ENCODE data around the gene CCDC170. TPM values are rescaled to one million over a fixed set of nuclear protein-coding genes. Genes with fewer than 3 reads are reported as not detected.

Gene CCDC170
- total and polyA plus RNA-seq, 5 donors = 0.66 to 1.4 (median 1.4) TPM

GRCh38 chr6:151656392-151656791 lies 162.6 kb downstream of the CCDC170 start:
- Histone ChIP-seq H3K27me3 (ENCODE audit: control insufficient read depth, insufficient read depth) (no peaks in the 10 kb centered on the region), H3K9me3 (ENCODE audit: control insufficient read depth, low read length) (no peaks in the 10 kb centered on the region), H3K4me1 (ENCODE audit: control insufficient read depth, insufficient read depth, low read length) (no peaks in the 10 kb centered on the region), H3K4me3 (ENCODE audit: low read length) (no peak overlapping the region), H3K27ac (ENCODE audit: low read length) (no peak overlapping the region)
- WGBS = 86% methylated on average over 4 of the region's 4 CpGs
- DNase-seq = no peak
- intact Hi-C loops (cut with DNase I) = no loop called here
- no peak for ATAC-seq

DNA sequence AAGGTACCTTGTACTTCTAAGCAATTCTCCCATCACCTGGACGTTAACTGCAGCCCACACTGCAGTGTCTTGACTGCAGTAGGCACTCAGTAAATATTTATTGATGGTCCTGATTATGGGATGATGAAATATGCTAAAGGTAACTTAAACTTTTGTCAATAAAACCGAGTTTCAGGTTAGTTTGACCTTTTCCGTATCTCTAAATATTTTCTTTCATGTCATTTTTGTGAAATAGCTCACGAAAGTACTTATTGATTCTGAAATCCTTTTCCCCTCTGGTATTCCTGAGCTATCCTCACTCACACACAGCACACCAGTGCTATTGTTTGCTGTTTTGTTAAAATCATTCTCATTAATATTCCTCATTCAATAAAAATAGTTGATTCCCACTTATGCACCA lies 164.3 kb downstream of the CCDC170 start:
- WGBS = 63% methylated on average over 4 of the region's 4 CpGs

GRCh38 chr6:151659212-151659611 lies 165.4 kb downstream of the CCDC170 start:
- no peaks in the 10 kb centered on the region for H3K27me3 ChIP-seq (ENCODE audit: control insufficient read depth, insufficient read depth)
- H3K9me3 ChIP-seq (ENCODE audit: control insufficient read depth, low read length) = no peaks in the 10 kb centered on the region
- no peak overlapping the region for H3K27ac ChIP-seq (ENCODE audit: low read length)
- 69% methylated on average over 4 of the region's 4 CpGs for WGBS
- H3K4me1 ChIP-seq (ENCODE audit: control insufficient read depth, insufficient read depth, low read length) = no peaks in the 10 kb centered on the region
- ATAC-seq (no peak), DNase-seq (no peak)
- intact Hi-C loops (cut with DNase I) = no loop called here
- no peak overlapping the region for H3K4me3 ChIP-seq (ENCODE audit: low read length)

More for the DNA sequence above, 164.3 kb downstream of the CCDC170 start:
- H3K9me3 ChIP-seq (ENCODE audit: control insufficient read depth, low read length) = no peaks in the 10 kb centered on the region
- H3K4me1 ChIP-seq (ENCODE audit: control insufficient read depth, insufficient read depth, low read length) = no peaks in the 10 kb centered on the region
- DNase-seq (no peak), ATAC-seq (no peak)
- intact Hi-C loops (cut with DNase I) = no loop called here
- no peak overlapping the region for H3K27ac ChIP-seq (ENCODE audit: low read length)
- H3K27me3 ChIP-seq (ENCODE audit: control insufficient read depth, insufficient read depth) = no peaks in the 10 kb centered on the region
- no peak overlapping the region for H3K4me3 ChIP-seq (ENCODE audit: low read length)

DNA sequence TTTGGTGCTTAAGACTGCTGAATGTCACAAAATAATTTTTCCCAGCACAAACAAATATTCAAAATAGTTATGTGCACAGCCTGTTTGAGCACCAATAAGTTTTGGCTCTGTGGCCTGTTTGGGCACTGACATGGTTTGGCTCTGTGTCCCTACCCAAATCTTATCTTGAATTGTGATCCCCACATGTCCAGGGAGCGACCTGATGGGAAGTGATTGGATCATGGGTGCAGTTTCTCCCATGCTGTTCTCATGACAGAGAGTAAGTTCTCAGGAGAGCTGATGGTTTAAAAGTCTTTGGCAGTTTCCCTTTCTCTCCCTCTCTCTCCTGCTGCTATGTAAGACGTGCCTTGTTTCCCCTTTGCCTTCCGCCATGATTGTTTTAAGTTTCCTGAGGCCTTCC lies 167.7 kb downstream of the CCDC170 start:
- no peaks in the 10 kb centered on the region for H3K27me3 ChIP-seq (ENCODE audit: control insufficient read depth, insufficient read depth)
- H3K4me1 ChIP-seq (ENCODE audit: control insufficient read depth, insufficient read depth, low read length) = no peaks in the 10 kb centered on the region
- intact Hi-C loops (cut with DNase I) = no loop called here
- no peaks in the 10 kb centered on the region for H3K9me3 ChIP-seq (ENCODE audit: control insufficient read depth, low read length)
- no peak overlapping the region for H3K4me3 ChIP-seq (ENCODE audit: low read length)
- DNase-seq = no peak
- ATAC-seq = no peak
- 89% methylated on average over 3 of the region's 3 CpGs for WGBS
- no peak overlapping the region for H3K27ac ChIP-seq (ENCODE audit: low read length)

DNA sequence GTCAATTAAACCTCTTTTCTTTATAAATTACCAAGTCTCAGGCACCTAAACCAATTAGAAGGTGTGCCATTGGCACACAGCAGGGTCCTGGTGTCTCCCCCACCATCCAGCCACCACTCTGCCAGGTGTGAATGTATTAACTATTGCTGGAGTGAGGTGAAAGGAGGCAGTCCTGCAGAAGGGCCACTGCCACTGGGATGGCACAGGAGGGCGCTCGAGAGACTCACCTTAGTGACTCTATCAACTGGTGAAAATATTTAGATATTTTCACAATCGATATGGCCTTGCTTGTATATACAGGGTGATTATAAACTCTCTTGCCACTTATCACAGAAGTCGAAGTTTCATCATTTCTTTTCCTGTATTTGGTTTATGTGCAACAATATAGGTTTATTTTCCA lies 168.1 kb downstream of the CCDC170 start:
- intact Hi-C loops (cut with DNase I) = no loop called here
- WGBS = 37% methylated on average over 4 of the region's 4 CpGs
- DNase-seq = no peak
- H3K9me3 ChIP-seq (ENCODE audit: control insufficient read depth, low read length) = no peaks in the 10 kb centered on the region
- no peaks in the 10 kb centered on the region for H3K4me1 ChIP-seq (ENCODE audit: control insufficient read depth, insufficient read depth, low read length)
- no peak overlapping the region for H3K4me3 ChIP-seq (ENCODE audit: low read length)
- no peak overlapping the region for H3K27ac ChIP-seq (ENCODE audit: low read length)
- ATAC-seq = no peak
- no peaks in the 10 kb centered on the region for H3K27me3 ChIP-seq (ENCODE audit: control insufficient read depth, insufficient read depth)

DNA sequence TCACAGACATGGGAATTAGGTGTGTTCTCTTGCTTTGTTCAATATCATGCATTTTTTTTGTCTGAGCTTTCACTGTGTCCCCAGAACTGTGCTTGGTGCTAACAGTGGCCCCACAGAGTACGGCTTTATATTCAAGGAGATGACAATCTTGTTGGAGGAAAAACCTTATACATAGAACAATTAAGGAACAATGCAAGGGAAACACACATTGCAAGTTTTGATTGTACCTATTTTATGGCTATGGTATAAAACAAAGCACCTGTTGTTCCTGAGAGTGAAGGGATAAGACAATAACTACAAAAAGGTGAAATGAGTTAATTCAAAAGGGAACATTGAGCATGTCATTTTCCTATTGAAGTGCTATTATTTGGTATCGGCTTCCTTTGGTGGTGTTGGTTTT lies 169.7 kb downstream of the CCDC170 start:
- no peak overlapping the region for H3K27ac ChIP-seq (ENCODE audit: low read length)
- no peak for ATAC-seq
- 91% methylated on average over 2 of the region's 2 CpGs for WGBS
- H3K27me3 ChIP-seq (ENCODE audit: control insufficient read depth, insufficient read depth) = no peaks in the 10 kb centered on the region
- H3K9me3 ChIP-seq (ENCODE audit: control insufficient read depth, low read length) = no peaks in the 10 kb centered on the region
- intact Hi-C loops (cut with DNase I) = no loop called here
- no peak for DNase-seq
- no peaks in the 10 kb centered on the region for H3K4me1 ChIP-seq (ENCODE audit: control insufficient read depth, insufficient read depth, low read length)
- no peak overlapping the region for H3K4me3 ChIP-seq (ENCODE audit: low read length)

DNA sequence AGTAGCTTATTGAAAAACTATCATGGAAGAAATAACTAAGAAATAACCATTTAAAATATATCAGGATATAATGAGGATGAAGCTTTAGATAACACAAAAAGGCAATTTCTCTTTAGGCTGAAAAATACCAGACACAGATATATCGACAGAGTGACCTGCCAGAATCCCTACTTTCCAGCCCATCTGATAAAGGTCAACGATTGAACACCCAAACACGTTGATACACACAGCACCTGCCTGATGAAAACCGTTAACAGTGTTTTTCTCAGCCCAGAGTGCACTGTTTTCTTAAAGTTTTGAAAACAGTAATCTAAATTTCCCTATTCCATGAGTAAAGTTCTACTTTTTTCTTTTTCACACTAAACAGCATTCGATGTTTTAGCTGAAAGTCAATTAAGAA lies 170.6 kb downstream of the CCDC170 start:
- DNase-seq (no peak), ATAC-seq (no peak)

GRCh38 chr6:151665329-151665728 lies 171.5 kb downstream of the CCDC170 start:
- Histone ChIP-seq H3K9me3 (ENCODE audit: control insufficient read depth, low read length) (no peaks in the 10 kb centered on the region), H3K4me1 (ENCODE audit: control insufficient read depth, insufficient read depth, low read length) (peaks cover 1% of the 10 kb centered on the region), H3K27me3 (ENCODE audit: control insufficient read depth, insufficient read depth) (no peaks in the 10 kb centered on the region), H3K27ac (ENCODE audit: low read length) (no peak overlapping the region), H3K4me3 (ENCODE audit: low read length) (no peak overlapping the region)
- ATAC-seq (no peak), DNase-seq (no peak)
- WGBS = 76% methylated on average over 7 of the region's 7 CpGs
- intact Hi-C loops (cut with DNase I) = no loop called here

More for the DNA sequence above, 170.6 kb downstream of the CCDC170 start:
- intact Hi-C loops (cut with DNase I) = no loop called here
- Histone ChIP-seq H3K4me3 (ENCODE audit: low read length) (no peak overlapping the region), H3K4me1 (ENCODE audit: control insufficient read depth, insufficient read depth, low read length) (peaks cover 1% of the 10 kb centered on the region), H3K27me3 (ENCODE audit: control insufficient read depth, insufficient read depth) (no peaks in the 10 kb centered on the region), H3K27ac (ENCODE audit: low read length) (no peak overlapping the region), H3K9me3 (ENCODE audit: control insufficient read depth, low read length) (no peaks in the 10 kb centered on the region)
- WGBS = 62% methylated on average over 5 of the region's 5 CpGs

DNA sequence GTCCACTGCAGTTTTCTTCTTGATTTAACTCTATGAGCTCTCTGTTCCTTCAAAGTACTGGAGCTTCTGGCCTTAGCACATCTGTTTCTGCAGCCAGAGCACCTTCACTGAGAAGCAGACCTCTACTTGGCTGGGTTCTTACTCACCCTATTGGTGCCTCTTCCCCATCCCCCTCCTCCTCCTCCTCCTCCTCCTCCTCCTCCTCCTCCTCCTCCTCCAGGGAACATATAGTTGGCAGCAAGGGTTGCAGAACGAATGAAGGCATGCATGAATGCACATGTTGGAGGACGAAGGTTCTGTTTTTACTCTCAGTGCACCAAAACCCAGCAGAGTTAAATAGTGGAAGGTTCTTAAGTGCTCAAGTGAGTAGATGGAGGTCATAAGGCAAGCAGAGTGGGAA lies 172.7 kb downstream of the CCDC170 start:
- Histone ChIP-seq H3K27ac (ENCODE audit: low read length) (no peak overlapping the region), H3K9me3 (ENCODE audit: control insufficient read depth, low read length) (no peaks in the 10 kb centered on the region), H3K4me3 (ENCODE audit: low read length) (no peak overlapping the region), H3K27me3 (ENCODE audit: control insufficient read depth, insufficient read depth) (no peaks in the 10 kb centered on the region), H3K4me1 (ENCODE audit: control insufficient read depth, insufficient read depth, low read length) (peaks cover 1% of the 10 kb centered on the region)
- intact Hi-C loops (cut with DNase I) = no loop called here
- DNase-seq (no peak), ATAC-seq (no peak)
- 67% methylated on average over 2 of the region's 2 CpGs for WGBS

GRCh38 chr6:151669208-151669560 lies 175.4 kb downstream of the CCDC170 start:
- 83% methylated on average over 3 of the region's 3 CpGs for WGBS
- Histone ChIP-seq H3K9me3 (ENCODE audit: control insufficient read depth, low read length) (no peaks in the 10 kb centered on the region), H3K4me1 (ENCODE audit: control insufficient read depth, insufficient read depth, low read length) (peaks cover 1% of the 10 kb centered on the region), H3K4me3 (ENCODE audit: low read length) (no peak overlapping the region), H3K27ac (ENCODE audit: low read length) (no peak overlapping the region), H3K27me3 (ENCODE audit: control insufficient read depth, insufficient read depth) (no peaks in the 10 kb centered on the region)
- intact Hi-C loops (cut with DNase I) = no loop called here
- no peak for ATAC-seq
- DNase-seq = no peak

DNA sequence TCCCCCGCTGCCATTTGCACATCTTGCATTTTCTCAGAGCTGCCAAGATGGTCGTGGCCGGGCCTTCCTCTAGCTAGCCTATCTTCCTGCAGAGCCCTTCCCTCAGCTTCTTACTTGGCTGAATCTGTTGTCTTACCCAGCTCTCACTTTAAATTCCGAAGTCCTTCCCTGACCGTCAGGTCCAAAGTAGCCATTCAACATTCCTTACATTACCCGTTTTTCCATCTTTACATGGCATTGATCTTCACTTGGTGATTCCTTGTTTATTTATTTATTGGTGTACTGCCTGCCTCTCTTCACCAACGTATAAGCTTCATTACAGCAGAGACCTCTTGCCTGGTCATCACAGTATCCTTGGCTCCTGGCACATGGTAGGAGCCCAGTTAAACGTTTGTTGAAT lies 176.3 kb downstream of the CCDC170 start:
- intact Hi-C loops (cut with DNase I) = no loop called here
- Histone ChIP-seq H3K4me3 (ENCODE audit: low read length) (no peak overlapping the region), H3K27me3 (ENCODE audit: control insufficient read depth, insufficient read depth) (no peaks in the 10 kb centered on the region), H3K4me1 (ENCODE audit: control insufficient read depth, insufficient read depth, low read length) (peaks cover 1% of the 10 kb centered on the region), H3K9me3 (ENCODE audit: control insufficient read depth, low read length) (no peaks in the 10 kb centered on the region), H3K27ac (ENCODE audit: low read length) (no peak overlapping the region)
- WGBS = 81% methylated on average over 8 of the region's 8 CpGs
- DNase-seq (no peak), ATAC-seq (no peak)

Data from right cardiac atrium (tissue), 5 donors.